SK-N-MC (cell line): Measurements from ENCODE around the gene TP53AIP1.

Experiments used
- EZH2 ChIP-seq: fragments of 200-600 bp; sonication (generic); IDR thresholded peaks from one replicate; pipeline ENCODE4 v1.6.1; 2017; ENCODE audit warnings: antibody characterized with exemption
- POLR2AphosphoS5 ChIP-seq: IDR thresholded peaks from 2 replicates; pipeline ENCODE4 v1.6.1; 2012; ENCODE audit warnings: mild to moderate bottlenecking, low read depth, low read length, borderline replicate concordance

DNA sequence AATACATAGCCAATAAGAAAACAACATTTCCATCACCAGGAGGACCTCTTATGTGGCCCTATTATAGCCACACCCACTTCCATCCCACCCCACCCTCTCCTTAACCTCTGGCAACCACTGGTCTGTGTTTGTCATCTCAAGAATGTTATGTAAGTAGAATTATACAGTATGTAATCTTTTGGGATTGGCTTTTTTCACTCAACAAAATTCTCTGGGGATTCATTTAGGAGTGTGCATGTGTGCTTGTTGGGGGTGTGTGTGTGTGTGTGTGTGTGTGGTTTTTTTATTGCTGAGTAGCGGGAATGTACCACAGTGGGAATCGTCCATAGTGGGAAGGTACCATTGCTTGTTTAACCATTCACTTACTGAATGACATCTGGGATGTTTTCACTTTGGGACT is 46.3 kb downstream of the TP53AIP1 start:
- TF ChIP-seq EZH2 (no peak), POLR2AphosphoS5 (no peak)
